Neural cell (in vitro differentiated cells): ENCODE results near the gene MGLL. TPM values are rescaled to one million over a fixed set of nuclear protein-coding genes. Genes with fewer than 3 reads are reported as not detected.

Experiments
- H2AFZ ChIP-seq: fragments of 200-600, 300-800 bp; sonication (generic), shearing (Covaris generic); 2 replicates; pipeline ENCODE4 v1.6.0; 2014; ENCODE audit warnings: low read depth, mild to moderate bottlenecking, antibody characterized with exemption, low read length, moderate library complexity
- H3F3A ChIP-seq: fragments of 200-600 bp; shearing (Covaris generic); 2 replicates; pipeline ENCODE4 v1.6.1; 2016; ENCODE audit warnings: mild to moderate bottlenecking, moderate library complexity, mixed read lengths, antibody characterized with exemption, low read length; ENCODE audit not compliant: insufficient read depth, poor library complexity, severe bottlenecking
- H3K27ac ChIP-seq: fragments of 200-600, 300-800 bp; sonication (generic), shearing (Covaris generic); 2 replicates; pipeline ENCODE4 v1.5.1; 2014; ENCODE audit warnings: mild to moderate bottlenecking, low read length, moderate library complexity
- H3K27me3 ChIP-seq: fragments of 300-800, 200-600 bp; sonication (generic), shearing (Covaris generic); 2 replicates; pipeline ENCODE4 v1.6.0; 2014; ENCODE audit warnings: mild to moderate bottlenecking, low read depth, low read length, moderate library complexity; ENCODE audit not compliant: insufficient read depth
- H3K36me3 ChIP-seq: fragments of 300-800, 200-600 bp; sonication (generic), shearing (Covaris generic); 2 replicates; pipeline ENCODE4 v1.5.1; 2014; ENCODE audit warnings: mild to moderate bottlenecking, antibody characterized with exemption, low read length, moderate library complexity; ENCODE audit not compliant: insufficient read depth
- H3K4me2 ChIP-seq: fragments of 300-800, 200-600 bp; sonication (generic), shearing (Covaris generic); 2 replicates; pipeline ENCODE4 v1.6.0; 2014; ENCODE audit warnings: mild to moderate bottlenecking, low read length
- H3K4me3 ChIP-seq: fragments of 300-800, 200-600 bp; sonication (generic), shearing (Covaris generic); 2 replicates; pipeline ENCODE4 v1.5.1; 2014; ENCODE audit warnings: mild to moderate bottlenecking, low read length, moderate library complexity
- H3K79me2 ChIP-seq: fragments of 200-600 bp; shearing (Covaris generic); replicated peaks from 2 replicates; pipeline ENCODE4 v1.6.0; 2014; ENCODE audit warnings: mild to moderate bottlenecking, low read length, moderate library complexity; ENCODE audit not compliant: insufficient read depth
- H3K9ac ChIP-seq: fragments of 300-800, 200-600 bp; sonication (generic), shearing (Covaris generic); 2 replicates; pipeline ENCODE4 v1.6.1; 2016; ENCODE audit warnings: mild to moderate bottlenecking, low read length, mixed read lengths
- H3K9me2 ChIP-seq: fragments of 200-600 bp; shearing (Covaris generic); 2 replicates; pipeline ENCODE4 v1.6.1; 2016; ENCODE audit warnings: mild to moderate bottlenecking, low read length, mixed read lengths; ENCODE audit not compliant: insufficient read depth
- H3K9me3 ChIP-seq: fragments of 200-600, 300-800 bp; sonication (generic), shearing (Covaris generic); 2 replicates; pipeline ENCODE4 v1.6.1; 2016; ENCODE audit warnings: mild to moderate bottlenecking, mixed run types, low read length, moderate library complexity, mixed read lengths
- H4K20me1 ChIP-seq: fragments of 200-600 bp; shearing (Covaris generic); 2 replicates; pipeline ENCODE4 v1.6.1; 2016; ENCODE audit warnings: mild to moderate bottlenecking, mixed run types; ENCODE audit not compliant: insufficient read depth
- EP300 ChIP-seq: fragments of 450-650 bp; conservative IDR thresholded peaks from 2 replicates; pipeline ENCODE4 v1.6.1; 2014; ENCODE audit warnings: antibody characterized with exemption, mild to moderate bottlenecking, moderate library complexity; ENCODE audit not compliant: poor library complexity, severe bottlenecking
- EZH2 ChIP-seq: fragments of 200-600, 300-800 bp; shearing (Covaris generic), sonication (generic); IDR thresholded peaks from 2 replicates; pipeline ENCODE4 v1.6.1; 2014; ENCODE audit warnings: antibody characterized with exemption, low read length, borderline replicate concordance, mild to moderate bottlenecking; ENCODE audit not compliant: insufficient read depth, poor library complexity, severe bottlenecking
- MXI1 ChIP-seq: fragments of 450-650 bp; conservative IDR thresholded peaks from 2 replicates; pipeline ENCODE4 v1.6.1; 2014; ENCODE audit warnings: antibody characterized with exemption, mild to moderate bottlenecking; ENCODE audit not compliant: poor library complexity, severe bottlenecking
- POLR2AphosphoS5 ChIP-seq: IDR thresholded peaks from 2 replicates; pipeline ENCODE4 v1.6.1; 2012
- RAD21 ChIP-seq: fragments of 450-650 bp; conservative IDR thresholded peaks from 2 replicates; pipeline ENCODE4 v1.6.1; 2014; ENCODE audit warnings: antibody characterized with exemption, mild to moderate bottlenecking, moderate library complexity
- TAF1 ChIP-seq: IDR thresholded peaks from 2 replicates; pipeline ENCODE4 v1.6.1; 2012; ENCODE audit warnings: low read depth
- polyA plus RNA-seq: library from polyadenylated mRNA; depleted of rRNA; stranded (reverse); fragments of >200 nt; gene quantifications from 2 replicates; pipeline ENCODE4 v1.2.3, GENCODE V29; 2014
- TF ChIP-seq, protein P1 (sequence below): IDR thresholded peaks from 2 replicates; pipeline ENCODE4 v1.6.1; 2012; ENCODE audit warnings: borderline replicate concordance
- TF ChIP-seq, protein P2 (sequence below): fragments of 450-650 bp; IDR thresholded peaks from 2 replicates; pipeline ENCODE4 v1.5.1; 2014; ENCODE audit warnings: antibody characterized with exemption, mild to moderate bottlenecking, moderate library complexity; ENCODE audit not compliant: poor library complexity, severe bottlenecking

Gene MGLL
- polyA plus RNA-seq, 1 donor from 2014 or later = 2.0 TPM

DNA sequence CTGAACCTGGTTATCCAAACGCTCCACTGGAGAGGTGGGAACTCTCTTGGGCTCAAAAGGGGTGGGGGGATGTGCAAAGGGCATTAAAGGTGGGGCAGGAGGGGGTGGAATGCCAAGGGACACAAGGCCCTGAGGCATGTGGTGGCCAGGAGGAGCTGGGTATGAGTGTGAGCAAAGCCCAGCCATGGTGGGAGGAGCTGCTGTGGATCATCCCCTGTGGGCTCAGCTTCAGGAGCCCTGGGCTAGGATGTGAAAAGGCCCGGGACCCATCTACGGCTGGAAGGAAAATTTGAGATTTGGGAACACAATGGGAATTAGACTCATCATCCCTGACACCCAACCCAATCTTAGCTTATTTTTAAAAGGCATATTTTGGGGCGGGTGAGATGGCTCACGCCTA lies 33.3 kb downstream of the MGLL start:
- no peak overlapping the region for H3K4me2 ChIP-seq
- no peaks in the 10 kb centered on the region for H3K36me3 ChIP-seq
- H3K27ac ChIP-seq = no peak overlapping the region
- no peak overlapping the region for H3K9ac ChIP-seq
- no peaks in the 10 kb centered on the region for H3K27me3 ChIP-seq
- H4K20me1 ChIP-seq = no peaks in the 10 kb centered on the region
- H3K4me3 ChIP-seq = no peak overlapping the region
- H3K9me3 ChIP-seq = no peaks in the 10 kb centered on the region
- no peaks in the 10 kb centered on the region for H3F3A ChIP-seq
- H3K79me2 ChIP-seq = no peaks in the 10 kb centered on the region
- no peak for TF ChIP-seq EZH2
- H2AFZ ChIP-seq = no peak overlapping the region
- H3K9me2 ChIP-seq = no peaks in the 10 kb centered on the region

DNA sequence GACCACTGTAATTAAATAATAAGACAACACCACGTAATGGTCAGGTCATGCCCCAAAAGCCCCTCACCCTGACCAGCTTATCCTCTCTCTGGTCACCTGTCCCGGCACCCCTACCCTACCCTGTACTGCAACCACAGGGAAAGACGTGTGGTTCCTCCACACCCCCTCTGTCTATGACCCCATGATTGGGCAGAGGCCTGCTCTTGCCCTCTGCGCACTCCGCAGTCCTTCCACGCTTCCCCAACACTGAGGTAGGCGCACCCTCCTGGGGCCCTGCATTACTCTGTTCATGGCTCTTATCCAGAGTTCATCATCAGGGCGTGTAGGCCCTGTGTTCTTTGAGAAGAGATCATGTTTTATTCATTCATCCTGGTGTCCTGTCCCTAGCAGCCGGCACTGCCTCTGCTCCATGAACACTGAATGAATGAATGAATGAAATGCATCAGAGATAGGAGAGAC lies 33.8 kb downstream of the MGLL start:
- Histone ChIP-seq H3K9ac (no peak overlapping the region), H3K27me3 (no peaks in the 10 kb centered on the region), H3K4me3 (no peak overlapping the region), H3K79me2 (no peaks in the 10 kb centered on the region), H3K9me3 (no peaks in the 10 kb centered on the region), H2AFZ (no peak overlapping the region), H3K36me3 (no peaks in the 10 kb centered on the region), H3K9me2 (no peaks in the 10 kb centered on the region), H3K27ac (no peak overlapping the region), H3K4me2 (no peak overlapping the region), H4K20me1 (no peaks in the 10 kb centered on the region), H3F3A (no peaks in the 10 kb centered on the region)
- TF ChIP-seq EP300 (no peak), TAF1 (no peak), POLR2AphosphoS5 (no peak)

DNA sequence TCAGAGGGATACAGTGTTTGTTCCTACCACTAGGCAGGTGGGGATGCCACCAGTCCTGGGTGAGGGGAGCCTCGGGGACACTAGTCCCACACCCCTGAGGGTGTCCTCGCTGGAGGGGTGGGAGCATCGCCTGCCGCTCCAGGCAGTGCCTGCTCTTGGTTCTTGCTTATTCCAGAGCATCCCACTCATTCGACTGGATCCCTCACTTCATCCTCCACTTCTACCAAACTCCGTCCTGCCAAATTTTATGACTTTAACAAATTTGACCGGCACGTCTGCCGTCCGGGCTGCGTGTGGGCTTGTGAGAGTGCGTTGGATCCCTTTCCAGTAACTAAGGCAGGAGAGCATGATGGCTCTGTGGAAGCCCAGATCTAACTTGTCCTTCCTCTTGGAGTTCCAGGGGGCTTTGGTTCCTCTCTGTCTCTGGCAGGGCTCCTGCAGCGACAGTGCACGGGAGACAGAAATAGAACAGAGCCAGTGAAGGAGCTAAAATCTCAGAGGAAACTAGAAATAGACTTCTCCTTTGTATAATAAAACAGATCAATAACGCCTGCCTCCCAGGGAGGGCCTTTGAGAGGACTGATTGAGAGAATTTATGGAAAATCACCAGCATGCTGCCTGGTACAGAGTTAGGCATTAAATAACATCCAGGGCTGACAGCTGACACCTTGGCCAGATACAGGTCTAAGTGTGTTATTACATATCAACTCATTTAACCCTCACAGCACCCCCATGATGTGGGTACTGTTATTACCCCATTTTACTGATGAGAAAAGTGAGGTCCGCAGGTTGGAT lies 34.5 kb downstream of the MGLL start:
- no peaks in the 10 kb centered on the region for H3K79me2 ChIP-seq
- TF ChIP-seq, protein P1, sequence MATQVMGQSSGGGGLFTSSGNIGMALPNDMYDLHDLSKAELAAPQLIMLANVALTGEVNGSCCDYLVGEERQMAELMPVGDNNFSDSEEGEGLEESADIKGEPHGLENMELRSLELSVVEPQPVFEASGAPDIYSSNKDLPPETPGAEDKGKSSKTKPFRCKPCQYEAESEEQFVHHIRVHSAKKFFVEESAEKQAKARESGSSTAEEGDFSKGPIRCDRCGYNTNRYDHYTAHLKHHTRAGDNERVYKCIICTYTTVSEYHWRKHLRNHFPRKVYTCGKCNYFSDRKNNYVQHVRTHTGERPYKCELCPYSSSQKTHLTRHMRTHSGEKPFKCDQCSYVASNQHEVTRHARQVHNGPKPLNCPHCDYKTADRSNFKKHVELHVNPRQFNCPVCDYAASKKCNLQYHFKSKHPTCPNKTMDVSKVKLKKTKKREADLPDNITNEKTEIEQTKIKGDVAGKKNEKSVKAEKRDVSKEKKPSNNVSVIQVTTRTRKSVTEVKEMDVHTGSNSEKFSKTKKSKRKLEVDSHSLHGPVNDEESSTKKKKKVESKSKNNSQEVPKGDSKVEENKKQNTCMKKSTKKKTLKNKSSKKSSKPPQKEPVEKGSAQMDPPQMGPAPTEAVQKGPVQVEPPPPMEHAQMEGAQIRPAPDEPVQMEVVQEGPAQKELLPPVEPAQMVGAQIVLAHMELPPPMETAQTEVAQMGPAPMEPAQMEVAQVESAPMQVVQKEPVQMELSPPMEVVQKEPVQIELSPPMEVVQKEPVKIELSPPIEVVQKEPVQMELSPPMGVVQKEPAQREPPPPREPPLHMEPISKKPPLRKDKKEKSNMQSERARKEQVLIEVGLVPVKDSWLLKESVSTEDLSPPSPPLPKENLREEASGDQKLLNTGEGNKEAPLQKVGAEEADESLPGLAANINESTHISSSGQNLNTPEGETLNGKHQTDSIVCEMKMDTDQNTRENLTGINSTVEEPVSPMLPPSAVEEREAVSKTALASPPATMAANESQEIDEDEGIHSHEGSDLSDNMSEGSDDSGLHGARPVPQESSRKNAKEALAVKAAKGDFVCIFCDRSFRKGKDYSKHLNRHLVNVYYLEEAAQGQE = no peak
- TF ChIP-seq, protein P2, sequence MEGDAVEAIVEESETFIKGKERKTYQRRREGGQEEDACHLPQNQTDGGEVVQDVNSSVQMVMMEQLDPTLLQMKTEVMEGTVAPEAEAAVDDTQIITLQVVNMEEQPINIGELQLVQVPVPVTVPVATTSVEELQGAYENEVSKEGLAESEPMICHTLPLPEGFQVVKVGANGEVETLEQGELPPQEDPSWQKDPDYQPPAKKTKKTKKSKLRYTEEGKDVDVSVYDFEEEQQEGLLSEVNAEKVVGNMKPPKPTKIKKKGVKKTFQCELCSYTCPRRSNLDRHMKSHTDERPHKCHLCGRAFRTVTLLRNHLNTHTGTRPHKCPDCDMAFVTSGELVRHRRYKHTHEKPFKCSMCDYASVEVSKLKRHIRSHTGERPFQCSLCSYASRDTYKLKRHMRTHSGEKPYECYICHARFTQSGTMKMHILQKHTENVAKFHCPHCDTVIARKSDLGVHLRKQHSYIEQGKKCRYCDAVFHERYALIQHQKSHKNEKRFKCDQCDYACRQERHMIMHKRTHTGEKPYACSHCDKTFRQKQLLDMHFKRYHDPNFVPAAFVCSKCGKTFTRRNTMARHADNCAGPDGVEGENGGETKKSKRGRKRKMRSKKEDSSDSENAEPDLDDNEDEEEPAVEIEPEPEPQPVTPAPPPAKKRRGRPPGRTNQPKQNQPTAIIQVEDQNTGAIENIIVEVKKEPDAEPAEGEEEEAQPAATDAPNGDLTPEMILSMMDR = no peak
- no peak for TF ChIP-seq TAF1
- TF ChIP-seq RAD21 = no peak
- TF ChIP-seq EP300 = no peak
- TF ChIP-seq MXI1 = no peak
- no peak for TF ChIP-seq EZH2
- no peak for TF ChIP-seq POLR2AphosphoS5

More for the DNA sequence above, 34.5 kb downstream of the MGLL start:
- Histone ChIP-seq H3K36me3 (no peaks in the 10 kb centered on the region), H3K27me3 (no peaks in the 10 kb centered on the region), H3K27ac (no peak overlapping the region), H2AFZ (no peak overlapping the region), H3K9me3 (no peaks in the 10 kb centered on the region), H3K9ac (no peak overlapping the region), H3K4me3 (no peak overlapping the region), H3K4me2 (no peak overlapping the region), H4K20me1 (no peaks in the 10 kb centered on the region), H3F3A (no peaks in the 10 kb centered on the region), H3K9me2 (no peaks in the 10 kb centered on the region)
